Endothelial cell of umbilical vein (primary cell): ENCODE data around the gene FBXO44. TPM values are rescaled to one million over a fixed set of nuclear protein-coding genes. Genes with fewer than 3 reads are reported as not detected.

ENCODE experiments used
- BruUV-seq: library from RNA; stranded (reverse); fragments of 400-500 nt; replicated peaks from 2 replicates; lab custom pipeline; 2021; lab: Mats Ljungman, UMichigan
- CTCF ChIA-PET: fragments of 300-600, 350-600 bp; sonication (Branson Sonifier 250); formaldehyde crosslinking; loops from one replicate; lab custom pipeline; 2021; ENCODE audit warnings: antibody characterized with exemption, inconsistent platforms; lab: Charles Lee
- POLR2A ChIA-PET: fragments of 300-600, 350-600 bp; sonication (Branson Sonifier 250); formaldehyde crosslinking; loops from one replicate; lab custom pipeline; 2021; ENCODE audit warnings: antibody characterized with exemption, inconsistent platforms; lab: Charles Lee
- DNase-seq: peaks from one replicate; pipeline ENCODE4 v3.0.0-alpha.2; 2011; ENCODE audit warnings: low read depth, low spot score
- FAIRE-seq: peaks from 2 replicates; lab custom pipeline; 2011; peaks lifted over from hg19 to GRCh38; lab: Jason Lieb, UNC
- H2AFZ ChIP-seq: 2 replicates; pipeline ENCODE4 v1.6.0; 2012; ENCODE audit warnings: low read depth, low read length, control low read depth, inconsistent platforms
- H3K27ac ChIP-seq: 2 replicates; pipeline ENCODE4 v1.5.1; 2011; ENCODE audit warnings: low read depth, mild to moderate bottlenecking, control low read depth, low read length, moderate library complexity; ENCODE audit not compliant: insufficient read depth
- H3K27me3 ChIP-seq, 2 experiments: 2 replicates each; pipeline versions ENCODE4 v1.6.0 to v1.6.1; 2011; ENCODE audit warnings: low read length in 2 of 2, mixed read lengths in 1 of 2; ENCODE audit not compliant: control insufficient read depth in 2 of 2, insufficient read depth in 2 of 2
- H3K36me3 ChIP-seq, 2 experiments: 2 replicates in 1 of 2; 3 replicates in 1 of 2; pipeline ENCODE4 v1.5.1; 2011; ENCODE audit warnings: low read length in 2 of 2, mild to moderate bottlenecking in 1 of 2, moderate library complexity in 1 of 2; ENCODE audit not compliant: control insufficient read depth in 2 of 2, insufficient read depth in 2 of 2; ENCODE audit errors: extremely low read depth in 1 of 2
- H3K4me1 ChIP-seq: 3 replicates; pipeline ENCODE4 v1.5.1; 2011; ENCODE audit warnings: mild to moderate bottlenecking, low read length; ENCODE audit not compliant: control insufficient read depth, insufficient read depth; ENCODE audit errors: extremely low read depth
- H3K4me2 ChIP-seq: 2 replicates; pipeline ENCODE4 v1.6.1; 2011; ENCODE audit warnings: low read length, control low read depth, mixed read lengths; ENCODE audit not compliant: insufficient read depth
- H3K4me3 ChIP-seq, 3 experiments: fragments of 200-600 bp in 1 of 3; sonication (generic), shearing (Covaris generic) in 1 of 3; replicated peaks in 1 of 3; 2 replicates each; pipeline ENCODE4 v1.5.1; 2011 to 2016; ENCODE audit warnings: control low read depth in 3 of 3, low read length in 3 of 3, mild to moderate bottlenecking in 2 of 3, inconsistent platforms in 1 of 3, low read depth in 1 of 3, moderate library complexity in 1 of 3; ENCODE audit not compliant: insufficient read depth in 1 of 3
- H3K79me2 ChIP-seq: 2 replicates; pipeline ENCODE4 v1.6.0; 2012; ENCODE audit warnings: low read length, inconsistent platforms; ENCODE audit not compliant: control insufficient read depth, insufficient read depth
- H3K9ac ChIP-seq: replicated peaks from 2 replicates; pipeline ENCODE3; 2011; ENCODE audit warnings: low read length, control low read depth; ENCODE audit not compliant: insufficient read depth; ENCODE audit errors: extremely low read depth
- H3K9me1 ChIP-seq: replicated peaks from 3 replicates; pipeline ENCODE4 v1.6.0; 2011; ENCODE audit warnings: mild to moderate bottlenecking, low read length; ENCODE audit not compliant: control insufficient read depth, insufficient read depth; ENCODE audit errors: extremely low read depth
- H3K9me3 ChIP-seq: replicated peaks from 2 replicates; pipeline ENCODE4 v1.5.1; 2012; ENCODE audit warnings: low read length, inconsistent platforms; ENCODE audit not compliant: control insufficient read depth, insufficient read depth
- H4K20me1 ChIP-seq: replicated peaks from 2 replicates; pipeline ENCODE3; 2011; ENCODE audit warnings: mild to moderate bottlenecking, low read length; ENCODE audit not compliant: control insufficient read depth, insufficient read depth; ENCODE audit errors: extremely low read depth
- EZH2 ChIP-seq: IDR thresholded peaks from 2 replicates; pipeline ENCODE4 v1.6.1; 2012; ENCODE audit warnings: borderline replicate concordance, low read depth, mild to moderate bottlenecking, moderate library complexity, low read length, inconsistent platforms; ENCODE audit not compliant: severe bottlenecking
- FOS ChIP-seq: IDR thresholded peaks from 2 replicates; pipeline ENCODE4 v1.6.1; 2011; ENCODE audit warnings: mild to moderate bottlenecking, low read length, moderate library complexity, borderline replicate concordance; ENCODE audit not compliant: insufficient read depth
- GATA2 ChIP-seq: IDR thresholded peaks from 2 replicates; pipeline ENCODE4 v1.7.0; 2011; ENCODE audit warnings: low read depth, mild to moderate bottlenecking, moderate library complexity, mixed read lengths, low read length; ENCODE audit not compliant: insufficient read length, insufficient read depth
- JUN ChIP-seq: IDR thresholded peaks from 2 replicates; pipeline ENCODE4 v1.6.1; 2011; ENCODE audit warnings: borderline replicate concordance, low read depth; ENCODE audit not compliant: insufficient read length, insufficient read depth
- MYC ChIP-seq: IDR thresholded peaks from one replicate; pipeline ENCODE4 v1.6.1; 2011; ENCODE audit warnings: mild to moderate bottlenecking, low read depth, low read length
- POLR2A ChIP-seq: IDR thresholded peaks from 2 replicates; pipeline ENCODE4 v1.6.1; 2012; ENCODE audit warnings: low read depth, mild to moderate bottlenecking, control low read depth, low read length
- POLR2AphosphoS5 ChIP-seq: IDR thresholded peaks from 2 replicates; pipeline ENCODE4 v1.6.1; 2012; ENCODE audit warnings: low read depth, mild to moderate bottlenecking, control low read depth, low read length, moderate library complexity; ENCODE audit not compliant: insufficient read depth
- dilution Hi-C: fragments of 300-500 bp; cut with MboI; formaldehyde crosslinking; loops from one replicate; pipeline ENCODE4 v1.15.0; 2019; ENCODE audit warnings: low sequenced_read_pairs; ENCODE audit not compliant: extremely low pct_ligation_motif_present
- intact Hi-C: fragments of 100-400 bp; cut with micrococcal nuclease; formaldehyde crosslinking; loops from one replicate; pipeline ENCODE4 v1.10.0; 2022
- polyA plus RNA-seq, 4 experiments: library from polyadenylated mRNA; depleted of rRNA in 3 of 4; stranded (reverse) in 3 of 4; unstranded in 1 of 4; fragments of >200 nt; gene quantifications; 2 replicates each; pipeline versions ENCODE4 v1.2.1 to v1.2.3, GENCODE V29; 2011 to 2012; ENCODE audit warnings: missing spikeins in 1 of 4
- total RNA-seq: library from RNA; stranded (reverse); gene quantifications from 2 replicates; pipeline ENCODE4 v1.2.3, GENCODE V29; 2021
- TF ChIP-seq, protein P1 (sequence below), 2 donors: IDR thresholded peaks; 1 replicate in 1 of 2; 2 replicates in 1 of 2; pipeline ENCODE4 v1.5.1; 2011; ENCODE audit warnings: low read length in 2 of 2, mild to moderate bottlenecking in 2 of 2, moderate library complexity in 2 of 2, control low read depth in 1 of 2, inconsistent platforms in 1 of 2, low read depth in 1 of 2; ENCODE audit not compliant: insufficient read depth in 1 of 2; ENCODE audit errors: extremely low read depth in 1 of 2
- TF ChIP-seq, protein P2 (sequence below): IDR thresholded peaks from 2 replicates; pipeline ENCODE4 v1.6.1; 2011; ENCODE audit not compliant: insufficient read depth, insufficient read length

Gene FBXO44
- total and polyA plus RNA-seq, 2 donors (not counting 3 experiments of a cell fraction or from before 2014, with no cell fraction given), result 16.8 to 22.5 TPM

DNA sequence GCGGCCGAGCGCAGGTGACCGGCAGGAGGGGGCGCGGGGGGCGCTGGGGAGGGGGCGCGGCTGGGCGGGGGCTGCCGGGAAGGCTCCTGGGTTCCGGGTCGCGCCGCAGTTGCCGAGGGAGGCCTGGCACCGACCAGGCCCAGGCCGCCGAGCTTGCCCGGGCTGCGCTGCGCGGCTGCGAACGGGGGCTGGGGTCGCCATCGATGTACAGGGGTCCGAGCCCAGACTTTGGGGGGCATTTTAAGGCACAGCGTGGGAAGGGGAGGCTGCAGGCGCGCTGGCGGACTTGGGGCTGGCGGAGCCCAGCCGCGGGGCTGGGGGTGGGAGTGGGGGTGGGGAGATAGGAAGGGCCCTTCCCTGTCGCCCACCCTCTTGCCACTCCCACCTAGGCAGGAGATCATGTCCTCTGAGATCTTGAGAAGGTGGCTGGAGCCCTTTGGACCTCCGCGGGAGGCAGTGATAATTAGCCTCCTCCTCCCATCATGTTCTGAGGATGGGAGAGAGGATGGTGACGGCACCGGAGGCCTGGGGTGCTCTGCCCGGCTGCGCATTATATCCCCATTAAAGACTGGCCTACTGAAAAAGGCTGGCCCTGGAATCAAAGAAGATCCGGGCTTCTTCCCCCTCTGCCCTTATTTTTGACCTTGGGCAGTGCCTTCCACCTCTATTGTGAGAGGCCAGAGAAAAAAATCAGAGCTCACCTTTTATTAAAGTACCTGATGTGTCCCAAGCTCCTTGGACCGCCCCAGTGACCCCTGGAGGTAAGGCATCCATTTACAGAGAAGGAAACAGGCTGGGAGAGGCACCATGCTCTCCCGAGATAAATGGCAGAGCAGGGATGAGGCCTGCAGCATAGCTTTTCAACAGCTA lies 497 bp downstream of the FBXO44 start:
- BruUV-seq, result no TSS peak
- intact Hi-C loops (loop anchor here (1.0 kb wide), 2 partner anchors 9 to 26 kb away; partner anchors contain the start of genes FBXO6 and MAD2L2), dilution Hi-C loops (no loop called here)
- Histone ChIP-seq H4K20me1 (no peaks in the 10 kb centered on the region), H3K9me1 (no peaks in the 10 kb centered on the region), H2AFZ (peak overlapping the region; percentile 47), H3K27ac (no peak overlapping the region), H3K4me1 (peaks cover 3% of the 10 kb centered on the region), H3K36me3 (no peaks in the 10 kb centered on the region), H3K9me3 (no peaks in the 10 kb centered on the region), H3K4me2 (peak overlapping the region; percentile 23), H3K79me2 (no peaks in the 10 kb centered on the region), H3K4me3 (peak overlapping the region in 2 of 3 experiments; percentile 6 to 62), H3K9ac (no peak overlapping the region), H3K27me3 (no peaks in the 10 kb centered on the region)
- no peak for FAIRE-seq
- CTCF ChIA-PET, result interaction anchor here (0.6 to 7.5 kb wide), 5 partner anchors 8 to 730 kb away, joined by 3 to 135 read pairs (median 18); partner anchors contain the start of gene FBXO6
- POLR2A ChIA-PET, result interaction anchor here (1.5 kb wide), 1 partner anchor 253 kb away, joined by 4 read pairs; no protein-coding TSS in a partner anchor
- DNase-seq, result no peak
- TF ChIP-seq FOS, result no peak
- TF ChIP-seq, protein P1, sequence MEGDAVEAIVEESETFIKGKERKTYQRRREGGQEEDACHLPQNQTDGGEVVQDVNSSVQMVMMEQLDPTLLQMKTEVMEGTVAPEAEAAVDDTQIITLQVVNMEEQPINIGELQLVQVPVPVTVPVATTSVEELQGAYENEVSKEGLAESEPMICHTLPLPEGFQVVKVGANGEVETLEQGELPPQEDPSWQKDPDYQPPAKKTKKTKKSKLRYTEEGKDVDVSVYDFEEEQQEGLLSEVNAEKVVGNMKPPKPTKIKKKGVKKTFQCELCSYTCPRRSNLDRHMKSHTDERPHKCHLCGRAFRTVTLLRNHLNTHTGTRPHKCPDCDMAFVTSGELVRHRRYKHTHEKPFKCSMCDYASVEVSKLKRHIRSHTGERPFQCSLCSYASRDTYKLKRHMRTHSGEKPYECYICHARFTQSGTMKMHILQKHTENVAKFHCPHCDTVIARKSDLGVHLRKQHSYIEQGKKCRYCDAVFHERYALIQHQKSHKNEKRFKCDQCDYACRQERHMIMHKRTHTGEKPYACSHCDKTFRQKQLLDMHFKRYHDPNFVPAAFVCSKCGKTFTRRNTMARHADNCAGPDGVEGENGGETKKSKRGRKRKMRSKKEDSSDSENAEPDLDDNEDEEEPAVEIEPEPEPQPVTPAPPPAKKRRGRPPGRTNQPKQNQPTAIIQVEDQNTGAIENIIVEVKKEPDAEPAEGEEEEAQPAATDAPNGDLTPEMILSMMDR (IDR thresholded peaks at IDR 0.05; ENCODE audit: extremely low read depth in 1 of 2, insufficient read depth in 1 of 2, low read depth in 1 of 2, low read length in 2 of 2), result no peak
- TF ChIP-seq POLR2AphosphoS5, result no peak
- TF ChIP-seq POLR2A, result no peak
- TF ChIP-seq, protein P2, sequence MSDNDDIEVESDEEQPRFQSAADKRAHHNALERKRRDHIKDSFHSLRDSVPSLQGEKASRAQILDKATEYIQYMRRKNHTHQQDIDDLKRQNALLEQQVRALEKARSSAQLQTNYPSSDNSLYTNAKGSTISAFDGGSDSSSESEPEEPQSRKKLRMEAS, result no peak
- no peak for TF ChIP-seq JUN
- TF ChIP-seq MYC, result no peak
- no peak for TF ChIP-seq GATA2
- TF ChIP-seq EZH2, result no peak
